Duodenal mucosa (tissue), 2 donors: ENCODE results near the gene C1QL1.

ENCODE experiments used
- H3K27ac ChIP-seq: one replicate; pipeline ENCODE4 v1.7.0; 2013; ENCODE audit warnings: low read depth, low read length
- H3K27me3 ChIP-seq, 2 donors: one replicate each; pipeline ENCODE4 v1.7.0; 2013; ENCODE audit warnings: low read length in 2 of 2, control low read depth in 1 of 2; ENCODE audit not compliant: insufficient read depth in 2 of 2, control insufficient read depth in 1 of 2
- H3K36me3 ChIP-seq, 2 donors: one replicate each; pipeline ENCODE4 v1.7.0; 2013; ENCODE audit warnings: low read length in 2 of 2, control low read depth in 1 of 2; ENCODE audit not compliant: insufficient read depth in 2 of 2, control insufficient read depth in 1 of 2
- H3K4me1 ChIP-seq, 2 donors: one replicate each; pipeline ENCODE4 v1.7.0; 2013; ENCODE audit warnings: low read length in 2 of 2, control low read depth in 1 of 2; ENCODE audit not compliant: insufficient read depth in 2 of 2, control insufficient read depth in 1 of 2
- H3K4me3 ChIP-seq, 2 donors: one replicate each; pipeline ENCODE4 v1.7.0; 2013; ENCODE audit warnings: low read length in 2 of 2, low read depth in 1 of 2
- H3K9ac ChIP-seq, 2 donors: one replicate each; pipeline ENCODE4 v1.7.0; 2013; ENCODE audit warnings: low read length in 2 of 2, low read depth in 1 of 2
- H3K9me3 ChIP-seq, 2 donors: one replicate each; pipeline ENCODE4 v1.7.0; 2013; ENCODE audit warnings: low read length in 2 of 2, control low read depth in 1 of 2; ENCODE audit not compliant: control insufficient read depth in 1 of 2

C1QL1 gene

GRCh38 chr17:44930667-44931066 lies 37.4 kb downstream of the C1QL1 start:
- Histone ChIP-seq H3K4me1 (no peaks in the 10 kb centered on the region), H3K4me3 (no peak overlapping the region), H3K9ac (no peak overlapping the region), H3K36me3 (peaks cover 0 to 63% of the 10 kb centered on the region in 2 donors), H3K9me3 (no peaks in the 10 kb centered on the region), H3K27ac (no peak overlapping the region), H3K27me3 (no peaks in the 10 kb centered on the region)

GRCh38 chr17:44928950-44929720 lies 39.0 kb downstream of the C1QL1 start:
- no peak overlapping the region for H3K27ac ChIP-seq
- H3K27me3 ChIP-seq, result no peaks in the 10 kb centered on the region
- H3K4me1 ChIP-seq, result no peaks in the 10 kb centered on the region
- H3K9me3 ChIP-seq, result no peaks in the 10 kb centered on the region
- H3K4me3 ChIP-seq, result no peak overlapping the region
- H3K36me3 ChIP-seq, result peaks cover 0 to 57% of the 10 kb centered on the region in 2 donors
- no peak overlapping the region for H3K9ac ChIP-seq

- Histone ChIP-seq H3K27ac (no peak overlapping the region), H3K36me3 (peaks cover 0 to 50% of the 10 kb centered on the region in 2 donors), H3K9ac (no peak overlapping the region), H3K4me3 (no peak overlapping the region), H3K9me3 (no peaks in the 10 kb centered on the region), H3K27me3 (no peaks in the 10 kb centered on the region), H3K4me1 (no peaks in the 10 kb centered on the region)
Measured at GRCh38 chr17:44928136-44928535, 40.0 kb downstream of the C1QL1 start.

- H3K27ac ChIP-seq, result no peak overlapping the region
- H3K9me3 ChIP-seq, result no peaks in the 10 kb centered on the region
- no peaks in the 10 kb centered on the region for H3K27me3 ChIP-seq
- peaks cover 0 to 46% of the 10 kb centered on the region in 2 donors for H3K36me3 ChIP-seq
- H3K4me1 ChIP-seq, result no peaks in the 10 kb centered on the region
- no peak overlapping the region for H3K9ac ChIP-seq
- no peak overlapping the region for H3K4me3 ChIP-seq
Measured at GRCh38 chr17:44927696-44928095, 40.4 kb downstream of the C1QL1 start.

GRCh38 chr17:44926821-44927525 lies 41.1 kb downstream of the C1QL1 start:
- Histone ChIP-seq H3K4me1 (no peaks in the 10 kb centered on the region), H3K9me3 (no peaks in the 10 kb centered on the region), H3K27me3 (no peaks in the 10 kb centered on the region), H3K4me3 (no peak overlapping the region), H3K27ac (no peak overlapping the region), H3K36me3 (peaks cover 0 to 39% of the 10 kb centered on the region in 2 donors), H3K9ac (no peak overlapping the region)

- Histone ChIP-seq H3K4me1 (no peaks in the 10 kb centered on the region), H3K4me3 (no peak overlapping the region), H3K36me3 (peaks cover 0 to 30% of the 10 kb centered on the region in 2 donors), H3K9ac (no peak overlapping the region), H3K9me3 (no peaks in the 10 kb centered on the region), H3K27me3 (peaks cover 4% of the 10 kb centered on the region in 2 donors), H3K27ac (no peak overlapping the region)
Measured at GRCh38 chr17:44925731-44926697, 42.1 kb downstream of the C1QL1 start.

DNA sequence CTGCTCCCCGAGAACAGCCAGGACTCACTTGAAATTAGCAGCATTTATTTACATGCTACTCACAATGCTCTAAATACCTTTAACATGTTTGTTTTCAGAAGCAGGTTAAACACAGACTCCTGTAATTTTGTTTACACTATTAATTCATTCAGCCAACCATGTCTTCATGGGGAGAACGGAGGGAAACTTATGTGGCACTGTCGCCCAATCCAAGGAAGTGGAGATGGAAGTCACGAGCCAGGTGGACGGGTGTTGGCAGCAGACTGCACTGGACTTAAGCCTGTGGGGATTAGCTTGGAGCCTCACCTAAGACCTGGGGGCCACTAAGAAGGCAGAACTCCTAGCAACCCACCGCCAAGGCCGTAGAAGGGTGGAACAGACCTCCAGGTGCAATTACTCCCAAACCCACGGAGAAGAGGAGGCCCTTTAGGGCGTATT lies 44.0 kb downstream of the C1QL1 start:
- Histone ChIP-seq H3K4me3 (no peak overlapping the region), H3K27ac (no peak overlapping the region), H3K9me3 (no peaks in the 10 kb centered on the region), H3K36me3 (peaks cover 0 to 21% of the 10 kb centered on the region in 2 donors), H3K4me1 (no peaks in the 10 kb centered on the region), H3K9ac (no peak overlapping the region), H3K27me3 (peaks cover 4 to 13% of the 10 kb centered on the region in 2 donors)

- H3K9me3 ChIP-seq, result no peaks in the 10 kb centered on the region
- no peak overlapping the region for H3K4me3 ChIP-seq
- H3K9ac ChIP-seq, result no peak overlapping the region
- H3K4me1 ChIP-seq, result no peaks in the 10 kb centered on the region
- peaks cover 4 to 13% of the 10 kb centered on the region in 2 donors for H3K27me3 ChIP-seq
- no peak overlapping the region for H3K27ac ChIP-seq
- peaks cover 0 to 10% of the 10 kb centered on the region in 2 donors for H3K36me3 ChIP-seq
Measured at GRCh38 chr17:44922746-44923470, 45.2 kb downstream of the C1QL1 start.

- Histone ChIP-seq H3K27ac (no peak overlapping the region), H3K9me3 (no peaks in the 10 kb centered on the region), H3K27me3 (peaks cover 4 to 13% of the 10 kb centered on the region in 2 donors), H3K4me1 (no peaks in the 10 kb centered on the region), H3K9ac (no peak overlapping the region), H3K4me3 (no peak overlapping the region), H3K36me3 (peaks cover 0 to 7% of the 10 kb centered on the region in 2 donors)
Measured at GRCh38 chr17:44922136-44922535, 46.0 kb downstream of the C1QL1 start.
